T-helper 9 cell (primary cell): ENCODE data around the gene OR13A1.
"Not testable (repeated sequence)": the region's sequence is repeated elsewhere in the genome, so short reads cannot be mapped to it uniquely, and the experiment has no call there.

Experiments
- DNase-seq: peaks from one replicate; pipeline ENCODE4 v3.0.0-alpha.2; 2020

The OR13A1 gene

DNA sequence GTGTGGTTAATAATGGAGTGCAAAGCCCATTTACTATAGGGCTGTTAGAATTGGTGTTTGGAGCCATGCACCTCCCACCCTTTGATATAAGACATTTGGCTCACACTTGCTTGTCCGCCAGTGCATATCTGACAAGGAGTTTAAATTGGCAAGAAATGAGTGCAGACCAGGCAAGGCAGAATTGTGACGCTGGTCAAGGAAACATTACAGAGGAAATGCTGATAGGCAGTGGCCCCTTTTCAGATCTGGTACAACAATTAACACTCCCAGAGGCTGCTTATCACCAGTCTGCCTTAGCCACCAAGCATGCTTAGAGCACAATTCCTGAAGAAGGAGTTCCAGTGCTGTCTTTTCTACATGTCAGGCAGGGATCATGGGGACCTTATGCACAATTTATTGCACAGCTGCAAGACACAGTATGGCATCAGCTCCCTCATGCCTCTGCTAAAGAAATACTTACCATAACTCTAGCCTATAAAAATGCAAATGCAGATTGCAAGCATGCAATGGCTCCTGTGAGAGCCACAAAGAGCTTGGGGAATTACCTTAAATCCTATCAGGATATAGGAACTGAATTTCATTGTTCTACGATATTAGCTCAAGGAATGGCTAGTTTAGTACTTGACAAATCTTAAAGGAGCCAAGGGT, 35.2 kb downstream of the OR13A1 start:
- DNase-seq = no peak

DNA sequence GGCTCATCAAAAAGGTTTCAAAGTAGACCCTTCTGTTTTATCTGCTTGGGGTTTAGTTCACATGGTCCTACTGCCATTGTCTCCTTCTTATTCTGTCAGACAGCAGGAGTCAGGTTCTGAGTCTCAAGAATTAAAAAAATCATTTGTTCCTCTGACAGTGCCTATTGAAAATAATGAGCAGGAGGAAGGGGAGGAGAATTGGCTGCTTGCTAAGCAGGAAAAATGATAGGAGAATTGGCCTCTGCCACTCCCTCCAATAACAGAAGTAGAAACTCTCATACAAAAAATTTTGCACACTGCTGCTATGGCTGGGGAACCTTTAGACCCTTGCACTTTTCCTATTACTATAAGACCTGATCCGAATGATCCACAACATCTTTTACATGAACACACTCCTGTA, 35.7 kb downstream of the OR13A1 start:
- DNase-seq = no peak

DNA sequence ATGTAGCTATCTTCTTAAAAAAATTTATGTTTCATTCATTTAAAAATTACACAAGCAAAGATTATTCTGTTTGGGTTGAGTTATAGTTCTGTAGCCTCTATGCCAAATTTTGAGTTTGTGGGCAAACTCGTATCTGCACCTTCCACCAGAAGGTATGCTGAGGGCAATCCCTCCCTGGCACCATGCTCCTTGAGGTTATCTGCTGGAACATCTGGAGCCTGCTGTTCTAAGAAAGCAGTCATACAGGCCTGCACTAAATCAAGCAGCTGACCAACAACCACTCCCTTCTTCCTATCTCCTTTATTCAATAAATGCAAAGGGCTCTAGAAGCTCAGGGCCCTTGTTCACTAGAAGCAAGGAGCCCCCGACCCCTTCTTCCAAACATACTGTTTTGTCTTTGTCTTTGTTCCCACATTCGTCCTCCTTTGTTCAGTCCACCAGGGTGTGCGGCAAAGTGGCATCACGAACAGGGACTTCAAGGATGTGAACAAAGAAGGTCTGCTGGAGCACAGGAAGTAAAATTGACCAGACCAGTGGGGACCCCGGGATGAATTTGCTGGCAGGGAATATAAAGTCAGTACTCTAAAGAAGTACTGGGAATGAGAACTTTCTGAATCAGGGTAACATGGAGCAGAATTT, 36.4 kb downstream of the OR13A1 start:
- no peak for DNase-seq

DNA sequence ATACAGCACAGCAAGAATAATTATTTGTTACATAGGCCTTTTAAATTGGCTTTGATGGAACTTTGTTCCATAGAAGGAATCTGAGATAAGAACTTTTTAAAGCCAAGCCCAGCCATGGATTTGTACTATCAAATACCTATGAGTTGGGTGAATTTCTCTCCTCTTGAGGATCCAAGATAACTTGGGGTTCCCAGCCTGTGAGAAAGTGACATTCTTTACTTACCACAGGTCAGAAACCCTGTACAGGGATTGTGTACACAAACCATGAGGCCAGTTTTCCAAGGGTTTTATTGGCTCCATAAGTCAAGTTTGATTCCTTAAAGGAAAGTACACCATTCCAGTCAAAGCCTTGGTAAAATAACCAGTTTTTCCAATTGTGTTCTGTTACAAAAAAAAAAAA, 39.3 kb downstream of the OR13A1 start:
- not testable (repeated sequence) for DNase-seq

DNA sequence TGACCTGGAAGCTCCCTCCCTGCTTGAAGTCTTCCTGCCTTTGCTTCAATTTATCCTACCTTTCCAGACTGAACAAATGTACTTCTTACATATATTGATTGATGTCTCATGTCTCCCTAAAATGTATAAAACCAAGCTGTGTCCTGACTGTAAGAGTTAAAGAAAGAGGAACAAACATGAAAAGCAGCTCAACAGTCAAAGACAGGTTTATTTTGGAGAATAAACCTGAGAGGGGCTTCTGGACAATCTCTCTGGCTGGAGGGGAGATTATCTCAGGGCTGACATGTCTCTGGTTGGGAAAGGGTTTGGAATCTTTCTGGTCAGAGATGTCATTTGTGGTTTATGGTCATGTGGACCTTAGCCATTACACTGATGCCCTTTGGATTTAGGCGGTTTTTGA, 41.0 kb downstream of the OR13A1 start:
- no peak for DNase-seq

DNA sequence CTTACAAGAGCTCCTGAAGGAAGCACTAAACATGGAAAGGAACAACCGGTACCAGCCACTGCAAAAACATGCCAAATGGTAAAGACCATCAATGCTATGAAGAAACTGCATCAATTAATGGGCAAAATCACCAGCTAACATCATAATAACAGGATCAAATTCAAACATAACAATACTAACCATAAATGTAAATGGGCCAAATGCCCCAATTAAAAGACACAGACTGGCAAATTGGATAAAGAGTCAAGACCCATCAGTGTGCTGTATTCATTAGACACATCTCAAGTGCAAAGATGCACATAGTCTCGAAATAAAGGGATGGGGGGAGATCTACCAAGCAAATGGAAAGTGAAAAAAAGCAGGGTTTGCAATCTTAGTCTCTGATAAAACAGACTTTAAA, 47.6 kb downstream of the OR13A1 start:
- DNase-seq = not testable (repeated sequence)

DNA sequence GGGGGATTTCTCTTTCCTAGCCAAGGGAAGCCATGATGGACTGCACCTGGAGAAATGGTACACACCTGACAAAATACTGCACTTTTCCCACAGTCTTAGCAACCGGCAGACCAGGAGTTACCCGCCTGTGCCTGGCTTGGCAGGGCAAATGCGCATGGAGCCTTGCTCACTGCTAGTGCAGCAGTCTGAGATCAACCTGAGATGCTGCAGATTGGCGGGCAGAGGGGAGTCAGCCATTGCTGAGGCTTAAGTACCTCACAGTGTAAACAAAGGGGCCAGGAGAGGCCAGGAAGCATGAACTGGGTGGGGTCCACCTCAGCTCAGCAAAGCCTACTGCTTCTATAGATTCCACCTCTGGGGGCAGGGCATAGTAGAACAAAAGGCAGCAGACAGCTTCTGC, 49.4 kb downstream of the OR13A1 start:
- DNase-seq = no peak

DNA sequence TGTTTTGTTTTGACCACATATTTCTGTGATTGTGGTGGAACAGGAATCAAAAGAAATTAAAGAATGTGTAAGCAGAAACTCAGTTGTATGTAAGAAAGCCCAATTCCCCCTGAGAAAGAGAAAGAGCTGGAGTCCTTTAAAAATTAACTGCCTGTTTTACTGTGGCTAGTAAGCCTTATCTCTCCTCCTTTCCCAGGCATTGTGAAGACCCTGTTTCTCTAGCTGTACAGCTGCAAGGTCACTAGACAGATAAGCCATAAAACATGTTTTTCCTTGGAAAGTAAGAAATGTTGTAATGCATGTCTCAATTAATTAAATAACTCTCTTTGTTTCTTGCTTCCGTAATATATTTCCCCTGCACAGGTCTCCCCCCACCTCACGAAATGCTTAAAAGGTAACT, 53.5 kb downstream of the OR13A1 start:
- DNase-seq = no peak

DNA sequence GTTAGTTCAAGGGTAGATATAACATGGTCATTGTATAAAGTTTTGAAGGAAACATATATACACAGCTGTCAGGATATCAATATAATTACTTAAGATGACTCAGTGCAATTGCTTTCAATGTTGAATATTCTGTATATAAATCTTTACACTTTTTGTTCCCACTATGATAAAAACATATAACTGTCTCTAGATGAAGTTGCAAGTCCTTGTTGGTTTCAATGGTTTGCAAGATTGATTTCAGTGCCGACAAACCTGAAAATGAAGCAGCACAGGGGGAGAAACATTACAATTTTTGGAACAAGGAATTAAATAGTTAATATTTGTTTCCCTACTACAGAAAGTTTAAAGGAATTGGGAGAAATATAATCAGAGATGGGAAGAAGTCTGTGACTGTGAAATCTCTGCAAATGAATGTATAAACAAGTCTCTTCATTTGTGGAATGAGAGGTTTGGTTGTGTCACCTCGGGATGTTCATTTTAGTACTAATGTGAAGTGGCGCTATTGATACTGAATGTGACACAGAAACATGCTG, 54.1 kb downstream of the OR13A1 start:
- DNase-seq = no peak

DNA sequence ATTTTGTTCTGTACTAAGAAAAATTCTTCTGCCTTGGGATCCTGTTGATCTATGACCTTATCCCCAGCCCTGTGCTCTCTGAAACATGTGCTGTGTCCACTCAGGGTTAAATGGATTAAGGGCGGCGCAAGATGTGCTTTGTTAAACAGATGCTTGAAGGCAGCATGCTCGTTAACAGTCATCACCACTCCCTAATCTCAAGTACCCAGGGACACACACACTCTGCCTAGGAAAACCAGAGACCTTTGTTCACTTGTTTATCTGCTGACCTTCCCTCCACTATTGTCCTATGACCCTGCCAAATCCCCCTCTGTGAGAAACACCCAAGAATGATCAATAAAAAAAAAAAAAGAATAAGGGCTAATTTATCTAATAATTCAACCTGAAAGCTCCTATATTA, 54.8 kb downstream of the OR13A1 start:
- not testable (repeated sequence) for DNase-seq

DNA sequence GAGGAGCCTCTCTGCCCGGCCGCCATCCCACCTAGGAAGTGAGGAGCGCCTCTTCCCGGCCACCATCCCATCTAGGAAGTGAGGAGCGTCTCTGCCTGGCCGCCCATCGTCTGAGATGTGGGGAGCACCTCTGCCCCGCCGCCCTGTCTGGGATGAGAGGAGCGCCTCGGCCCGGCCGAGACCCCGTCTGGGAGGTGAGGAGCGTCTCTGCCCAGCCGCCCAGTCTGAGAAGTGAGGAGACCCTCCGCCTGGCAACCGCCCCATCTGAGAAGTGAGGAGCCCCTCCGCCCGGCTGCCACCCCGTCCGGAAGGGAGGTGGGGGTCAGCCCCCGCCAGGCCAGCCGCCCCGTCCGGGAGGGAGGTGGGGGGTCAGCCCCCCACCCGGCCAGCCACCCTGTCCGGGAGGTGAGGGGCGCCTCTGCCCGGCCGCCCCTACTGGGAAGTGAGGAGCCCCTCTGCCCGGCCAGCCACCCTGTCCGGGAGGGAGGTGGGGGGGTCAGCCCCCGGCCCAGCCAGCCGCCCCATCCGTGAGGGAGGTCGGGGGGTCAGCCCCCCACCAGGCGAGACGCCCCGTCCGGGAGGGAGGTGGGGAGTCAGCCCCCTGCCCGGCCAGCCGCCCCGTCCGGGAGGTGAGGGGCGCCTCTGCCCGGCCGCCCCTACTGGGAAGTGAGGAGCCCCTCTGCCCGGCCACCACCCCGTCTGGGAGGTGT, 55.5 kb downstream of the OR13A1 start:
- not testable (repeated sequence) for DNase-seq

DNA sequence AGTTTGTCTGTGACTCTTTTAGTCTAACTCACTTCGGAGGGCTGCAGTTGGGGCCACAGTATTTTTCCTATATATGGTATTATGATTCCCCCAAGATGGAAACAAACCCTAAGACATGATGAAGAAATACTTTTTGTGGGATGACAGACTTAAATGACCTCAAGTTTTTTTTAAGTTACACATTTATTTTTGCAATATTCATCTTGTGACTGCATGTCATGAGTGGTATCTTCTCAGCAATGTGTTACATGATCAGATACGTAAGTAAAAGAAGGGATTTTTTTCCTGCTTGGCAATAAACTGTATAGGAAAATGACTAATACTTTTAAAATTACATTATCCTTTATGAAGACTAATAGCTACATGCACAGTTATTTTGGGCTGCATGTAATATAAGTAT, 57.8 kb downstream of the OR13A1 start:
- DNase-seq = no peak

DNA sequence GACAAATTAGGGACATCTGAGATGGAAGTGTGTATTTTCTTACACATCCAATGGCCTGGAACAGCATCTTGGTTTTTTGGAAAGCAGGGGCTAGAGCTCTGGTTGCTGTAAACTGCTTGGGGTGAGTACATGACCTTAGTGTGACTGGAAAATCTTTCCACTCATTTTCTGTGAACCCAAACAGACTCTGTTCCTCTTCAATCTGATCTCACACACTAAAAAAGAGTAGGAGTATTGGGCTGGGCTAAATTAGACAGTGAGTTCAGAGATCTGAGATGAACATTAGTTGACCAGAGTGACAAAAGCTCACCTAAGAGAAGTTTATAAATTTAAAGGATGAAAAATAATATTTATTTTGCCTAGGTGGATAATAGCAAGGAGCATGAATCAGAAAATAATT, 59.2 kb downstream of the OR13A1 start:
- DNase-seq = no peak

DNA sequence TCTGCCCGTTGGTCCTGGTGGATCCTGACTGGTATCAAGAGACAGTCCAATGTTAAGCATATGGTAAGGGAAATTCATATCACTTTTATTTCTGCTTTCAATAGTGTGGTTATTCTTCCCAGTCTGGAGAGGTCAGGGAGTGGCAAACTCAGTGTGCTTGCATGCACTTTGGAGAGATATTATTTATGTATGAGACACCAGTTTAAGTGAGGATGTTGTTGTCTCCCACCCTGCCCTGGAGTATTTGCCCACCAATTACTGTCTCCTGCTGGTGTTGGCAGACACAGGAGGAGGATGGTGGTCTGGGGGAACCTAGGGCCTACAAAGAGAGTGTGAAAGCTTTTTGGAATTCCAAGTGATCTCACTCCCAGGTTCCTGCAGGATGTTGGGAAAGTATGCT, 59.7 kb downstream of the OR13A1 start:
- no peak for DNase-seq

DNA sequence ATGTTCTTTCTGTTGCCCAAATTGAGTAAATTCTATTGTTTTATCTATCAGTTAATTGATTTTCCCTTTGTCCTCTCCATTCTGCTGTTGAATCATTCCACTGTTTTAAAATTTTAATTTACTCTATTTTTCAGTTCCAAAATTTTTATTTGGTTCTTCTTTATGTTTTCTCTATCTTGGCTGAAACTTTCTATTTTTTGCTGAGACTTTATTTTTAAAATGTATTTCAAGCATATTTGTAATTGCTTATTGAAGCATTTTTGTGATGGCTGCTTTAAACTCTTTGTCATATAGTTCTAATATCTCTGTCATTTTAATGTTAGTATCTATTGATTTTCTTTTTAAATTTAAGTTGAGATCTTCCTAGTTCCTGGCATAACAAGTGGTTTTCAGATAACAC, 60.5 kb downstream of the OR13A1 start:
- DNase-seq = no peak

DNA sequence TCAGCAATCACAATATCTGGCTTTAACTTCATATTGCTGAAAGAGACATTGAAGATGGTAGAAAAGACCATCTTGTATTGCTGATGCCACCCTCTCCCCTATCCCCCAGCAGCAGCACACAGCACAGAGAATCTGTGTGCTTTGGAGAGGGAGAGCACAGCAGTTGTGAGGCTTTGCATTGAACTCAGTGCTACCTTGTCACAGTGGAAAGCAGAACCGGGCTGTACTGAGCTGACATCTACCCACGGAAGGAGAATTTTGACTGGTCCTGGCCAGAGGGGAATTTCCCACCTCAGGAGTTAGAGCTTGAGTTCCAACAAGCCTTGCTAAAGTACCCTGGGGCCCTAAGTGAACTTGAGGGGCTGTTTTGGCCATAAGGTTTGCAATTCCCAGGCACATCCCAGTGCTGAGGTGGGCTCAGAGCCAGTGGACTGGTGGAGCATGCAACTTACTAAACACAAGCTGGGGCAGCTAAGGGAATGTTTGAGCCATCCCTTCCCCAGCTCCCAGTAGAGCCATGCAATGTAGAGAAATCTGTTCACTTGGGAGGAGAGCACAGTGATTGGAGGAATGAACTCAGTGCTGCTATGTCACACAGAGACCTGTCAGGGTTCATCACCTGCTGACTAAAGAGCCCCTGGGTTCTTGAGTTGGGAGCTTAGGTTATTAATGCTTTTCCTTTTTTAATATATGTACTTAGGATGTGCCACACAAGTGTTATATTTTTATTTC, 62.1 kb downstream of the OR13A1 start:
- no peak for DNase-seq
